Left ventricle myocardium inferior (tissue), 1 donor: ENCODE data around the gene PTPRT. TPM values are rescaled to one million over a fixed set of nuclear protein-coding genes. Genes with fewer than 3 reads are reported as not detected.
"Not testable (repeated sequence)": the region's sequence is repeated elsewhere in the genome, so short reads cannot be mapped to it uniquely, and the experiment has no call there.

ENCODE experiments used
- DNase-seq: peaks from one replicate; pipeline ENCODE4 v3.0.0-alpha.2; 2020
- H3K27ac ChIP-seq: fragments of 200-600 bp; replicated peaks from 2 replicates; pipeline ENCODE4 v1.8.0; 2021
- H3K27me3 ChIP-seq: fragments of 200-600 bp; 2 replicates; pipeline ENCODE4 v1.8.0; 2021; ENCODE audit warnings: low read depth
- H3K36me3 ChIP-seq: fragments of 200-600 bp; 2 replicates; pipeline ENCODE4 v1.8.0; 2021
- H3K4me1 ChIP-seq: fragments of 200-600 bp; 2 replicates; pipeline ENCODE4 v1.8.0; 2021
- H3K4me3 ChIP-seq: fragments of 200-600 bp; 2 replicates; pipeline ENCODE4 v1.8.0; 2021; ENCODE audit warnings: mild to moderate bottlenecking, moderate library complexity
- H3K9me3 ChIP-seq: fragments of 200-600 bp; replicated peaks from 2 replicates; pipeline ENCODE4 v1.8.0; 2021
- CTCF ChIP-seq: fragments of 200-600 bp; IDR thresholded peaks from 2 replicates; pipeline ENCODE4 v1.8.0; 2021; ENCODE audit warnings: antibody characterized with exemption, mild to moderate bottlenecking, borderline replicate concordance
- intact Hi-C: fragments of 100-400 bp; cut with micrococcal nuclease; formaldehyde crosslinking; loops from one replicate; pipeline ENCODE4 v1.11.0; 2022
- total RNA-seq: library from RNA; stranded (reverse); fragmentation: NEBNext Ultra II Directional; extraction: Animal tissue kit (Norgen Biotek cat#: 25700); gene quantifications from one replicate; pipeline ENCODE4 v1.2.1, GENCODE V29; 2021
- donor health status: DM: no; HTN: yes; CAD: no; lungs with severe emphysema.

The PTPRT gene
- total RNA-seq, 1 donor from 2014 or later = 0.08 TPM

- Histone ChIP-seq H3K4me1 (no peaks in the 10 kb centered on the region), H3K4me3 (no peak overlapping the region), H3K27ac (no peak overlapping the region), H3K9me3 (peaks cover 10% of the 10 kb centered on the region), H3K27me3 (no peaks in the 10 kb centered on the region), H3K36me3 (no peaks in the 10 kb centered on the region)
- TF ChIP-seq CTCF = no peak
- intact Hi-C loops = no loop called here
- no peak for DNase-seq
Measured at GRCh38 chr20:42214074-42214473, 975.6 kb downstream of the PTPRT start.

- Histone ChIP-seq H3K4me3 (no peak overlapping the region), H3K27me3 (no peaks in the 10 kb centered on the region), H3K27ac (no peak overlapping the region), H3K36me3 (no peaks in the 10 kb centered on the region), H3K4me1 (no peaks in the 10 kb centered on the region), H3K9me3 (peaks cover under 1% of the 10 kb centered on the region)
- no peak for DNase-seq
- no peak for TF ChIP-seq CTCF
- intact Hi-C loops = no loop called here
Measured at GRCh38 chr20:42212391-42212790, 977.3 kb downstream of the PTPRT start.

DNA sequence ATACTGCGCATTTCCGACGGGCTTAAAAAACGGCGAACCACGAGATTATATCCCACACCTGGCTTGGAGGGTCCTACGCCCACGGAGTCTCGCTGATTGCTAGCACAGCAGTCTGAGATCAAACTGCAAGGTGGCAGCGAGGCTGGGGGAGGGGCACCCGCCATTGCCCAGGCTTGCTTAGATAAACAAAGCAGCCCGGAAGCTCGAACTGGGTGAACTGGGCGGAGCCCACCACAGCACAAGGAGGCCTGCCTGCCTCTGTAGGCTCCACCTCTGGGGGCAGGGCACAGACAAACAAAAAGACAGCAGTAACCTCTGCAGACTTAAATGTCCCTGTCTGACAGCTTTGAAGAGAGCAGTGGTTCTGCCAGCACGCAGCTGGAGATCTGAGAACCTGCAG lies 983.1 kb downstream of the PTPRT start:
- H3K9me3 ChIP-seq, intact Hi-C loops, DNase-seq, H3K4me3 ChIP-seq, H3K4me1 ChIP-seq, H3K27me3 ChIP-seq, H3K36me3 ChIP-seq, H3K27ac ChIP-seq: not testable (repeated sequence)

DNA sequence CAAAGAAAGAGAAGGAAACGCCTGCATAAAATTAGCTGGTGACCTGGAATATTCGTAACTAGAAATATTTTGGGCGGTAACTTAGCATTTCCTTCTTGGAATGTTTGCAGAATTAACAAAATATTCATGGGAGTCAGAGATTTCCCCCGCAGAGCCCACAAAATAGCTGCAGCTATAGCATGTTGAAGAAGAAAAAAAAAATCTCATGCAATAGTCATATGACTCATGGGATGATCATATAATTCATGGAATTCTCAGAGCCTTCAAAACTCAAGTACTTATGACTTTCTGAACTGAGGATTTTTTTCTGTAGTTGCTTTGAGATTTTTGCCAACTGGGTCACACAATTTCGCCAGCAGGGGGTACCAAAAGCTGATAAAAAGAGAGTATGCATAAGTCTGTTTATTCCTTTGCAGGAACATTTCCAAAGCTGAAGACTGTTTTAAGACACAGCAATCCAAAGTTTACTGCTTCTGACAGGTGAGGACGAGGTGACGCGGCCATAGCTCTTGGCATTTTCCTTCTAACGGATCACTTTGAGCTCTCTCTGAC lies 985.5 kb downstream of the PTPRT start:
- Histone ChIP-seq H3K4me1 (no peaks in the 10 kb centered on the region), H3K36me3 (no peaks in the 10 kb centered on the region), H3K4me3 (no peak overlapping the region), H3K27ac (no peak overlapping the region), H3K27me3 (peaks cover 8% of the 10 kb centered on the region), H3K9me3 (no peaks in the 10 kb centered on the region)
- DNase-seq = no peak
- intact Hi-C loops = loop anchor here (5.0 kb wide), 1 partner anchor 328 kb away; no protein-coding TSS in a partner anchor
- TF ChIP-seq CTCF = peak; percentile 50

DNA sequence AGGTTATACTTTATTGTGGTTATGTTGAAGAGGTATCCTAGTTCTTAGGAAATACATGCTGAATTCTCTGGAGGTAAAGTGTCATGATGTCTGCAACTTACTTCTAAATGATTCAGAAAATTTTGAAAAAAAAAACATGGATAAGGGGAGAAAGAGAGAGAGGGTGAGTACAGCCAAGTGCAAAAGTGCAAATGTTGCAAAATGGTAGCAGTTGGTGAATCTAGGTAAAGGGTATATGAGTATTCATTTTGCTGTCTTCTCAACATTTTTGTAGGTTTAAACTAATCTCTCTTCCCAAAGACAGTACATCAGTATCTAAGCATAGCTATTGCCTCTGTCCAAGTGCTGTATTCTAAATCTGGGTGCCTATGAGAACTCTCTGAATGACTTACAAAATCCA lies 992.1 kb downstream of the PTPRT start:
- intact Hi-C loops = no loop called here
- Histone ChIP-seq H3K36me3 (no peaks in the 10 kb centered on the region), H3K27me3 (peaks cover 12% of the 10 kb centered on the region), H3K4me1 (no peaks in the 10 kb centered on the region), H3K27ac (no peak overlapping the region), H3K4me3 (no peak overlapping the region), H3K9me3 (no peaks in the 10 kb centered on the region)
- no peak for DNase-seq
- no peak for TF ChIP-seq CTCF

GRCh38 chr20:42193119-42193518 lies 996.6 kb downstream of the PTPRT start:
- Histone ChIP-seq H3K27ac (no peak overlapping the region), H3K36me3 (no peaks in the 10 kb centered on the region), H3K4me1 (no peaks in the 10 kb centered on the region), H3K9me3 (no peaks in the 10 kb centered on the region), H3K4me3 (no peak overlapping the region), H3K27me3 (no peaks in the 10 kb centered on the region)
- no peak for TF ChIP-seq CTCF
- intact Hi-C loops = no loop called here
- no peak for DNase-seq
